Prostate gland (tissue), 2 donors: ENCODE measurements around the gene B4GALNT2. TPM values are rescaled to one million over a fixed set of nuclear protein-coding genes. Genes with fewer than 3 reads are reported as not detected.

Experiments
- DNase-seq: peaks from one replicate; pipeline ENCODE4 v3.0.0-alpha.2; 2019; ENCODE audit warnings: low spot score
- H3K27ac ChIP-seq, 2 donors: fragments of 200-600 bp; sonication (generic); 2 replicates each; pipeline ENCODE4 v1.5.1; 2017 to 2019
- H3K27me3 ChIP-seq: fragments of 200-600 bp; sonication (generic); replicated peaks from 2 replicates; pipeline ENCODE4 v1.5.1; 2019; ENCODE audit not compliant: insufficient read depth
- H3K36me3 ChIP-seq, 2 donors: fragments of 200-600 bp; sonication (generic); 1 replicate in 1 of 2; 2 replicates in 1 of 2; pipeline versions ENCODE4 v1.5.1 to v1.8.1; 2017 to 2019
- H3K4me1 ChIP-seq: fragments of 200-600 bp; sonication (generic); replicated peaks from 2 replicates; pipeline ENCODE4 v1.5.1; 2019
- H3K4me3 ChIP-seq, 2 donors: fragments of 200-600 bp; sonication (generic); 2 replicates each; pipeline ENCODE4 v1.5.1; 2017 to 2019
- H3K9me3 ChIP-seq: fragments of 200-600 bp; sonication (generic); 2 replicates; pipeline ENCODE4 v1.5.1; 2017
- POLR2A ChIP-seq: fragments of 450-650 bp; IDR thresholded peaks from one replicate; pipeline ENCODE4 v1.6.1; 2016; ENCODE audit warnings: antibody characterized with exemption, mild to moderate bottlenecking
- POLR2AphosphoS5 ChIP-seq: sonication (generic); formaldehyde crosslinking; IDR thresholded peaks from one replicate; pipeline ENCODE4 v1.6.1; 2017; ENCODE audit warnings: antibody characterized with exemption
- WGBS: methylation state at CpG from one replicate; pipeline ENCODE4 v1.1.5; 2018; 5-methylcytosine and 5-hydroxymethylcytosine counted together
- intact Hi-C: fragments of 100-400 bp; cut with DNase I; formaldehyde crosslinking; loops from one replicate; pipeline ENCODE4 v1.14.2; 2022
- total RNA-seq, 2 donors: library from RNA; depleted of rRNA; stranded (reverse); fragments of >200 nt; gene quantifications; one replicate each; pipeline ENCODE4 v1.1.0, GENCODE V29; 2016
- TF ChIP-seq, protein P1 (sequence below), 4 experiments: fragments of 200-600 bp in 2 of 4; fragments of 450-650 bp in 2 of 4; sonication (generic) in 2 of 4; IDR thresholded peaks; 1 replicate in 3 of 4; 2 replicates in 1 of 4; pipeline ENCODE4 v1.5.1; 2016 to 2019; ENCODE audit warnings: antibody characterized with exemption in 4 of 4, mild to moderate bottlenecking in 2 of 4, moderate library complexity in 2 of 4

Gene B4GALNT2
- total RNA-seq, 2 donors from 2014 or later: not detected

DNA sequence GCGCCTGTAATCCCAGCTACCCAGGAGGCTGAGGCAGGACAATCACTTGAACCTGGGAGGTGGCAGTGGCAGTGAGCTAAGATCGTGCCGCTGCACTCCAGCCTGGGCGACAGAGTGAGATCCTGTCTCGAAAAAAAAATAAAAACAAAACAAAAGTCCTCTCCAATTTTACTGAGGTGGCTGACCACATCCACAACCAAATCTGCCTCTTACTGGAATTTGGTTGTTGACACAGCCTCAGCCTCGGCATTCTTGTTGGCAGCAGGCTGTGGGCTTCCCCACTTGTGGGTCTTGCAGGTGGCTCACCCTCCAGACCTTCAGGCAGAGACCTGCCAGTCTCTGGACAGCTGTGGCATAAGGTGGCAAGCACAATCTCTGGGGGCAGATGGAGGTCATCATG lies 15.6 kb downstream of the B4GALNT2 start:
- Histone ChIP-seq H3K36me3 (no peaks in the 10 kb centered on the region), H3K9me3 (no peaks in the 10 kb centered on the region), H3K4me1 (no peaks in the 10 kb centered on the region), H3K27me3 (no peaks in the 10 kb centered on the region), H3K4me3 (no peak overlapping the region), H3K27ac (no peak overlapping the region)
- no peak for DNase-seq
- intact Hi-C loops: no loop called here
- 68% methylated on average over 6 of the region's 6 CpGs for WGBS
- TF ChIP-seq, protein P1, sequence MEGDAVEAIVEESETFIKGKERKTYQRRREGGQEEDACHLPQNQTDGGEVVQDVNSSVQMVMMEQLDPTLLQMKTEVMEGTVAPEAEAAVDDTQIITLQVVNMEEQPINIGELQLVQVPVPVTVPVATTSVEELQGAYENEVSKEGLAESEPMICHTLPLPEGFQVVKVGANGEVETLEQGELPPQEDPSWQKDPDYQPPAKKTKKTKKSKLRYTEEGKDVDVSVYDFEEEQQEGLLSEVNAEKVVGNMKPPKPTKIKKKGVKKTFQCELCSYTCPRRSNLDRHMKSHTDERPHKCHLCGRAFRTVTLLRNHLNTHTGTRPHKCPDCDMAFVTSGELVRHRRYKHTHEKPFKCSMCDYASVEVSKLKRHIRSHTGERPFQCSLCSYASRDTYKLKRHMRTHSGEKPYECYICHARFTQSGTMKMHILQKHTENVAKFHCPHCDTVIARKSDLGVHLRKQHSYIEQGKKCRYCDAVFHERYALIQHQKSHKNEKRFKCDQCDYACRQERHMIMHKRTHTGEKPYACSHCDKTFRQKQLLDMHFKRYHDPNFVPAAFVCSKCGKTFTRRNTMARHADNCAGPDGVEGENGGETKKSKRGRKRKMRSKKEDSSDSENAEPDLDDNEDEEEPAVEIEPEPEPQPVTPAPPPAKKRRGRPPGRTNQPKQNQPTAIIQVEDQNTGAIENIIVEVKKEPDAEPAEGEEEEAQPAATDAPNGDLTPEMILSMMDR (IDR thresholded peaks at IDR 0.05): no peak
- TF ChIP-seq POLR2AphosphoS5: no peak
- TF ChIP-seq POLR2A: no peak

DNA sequence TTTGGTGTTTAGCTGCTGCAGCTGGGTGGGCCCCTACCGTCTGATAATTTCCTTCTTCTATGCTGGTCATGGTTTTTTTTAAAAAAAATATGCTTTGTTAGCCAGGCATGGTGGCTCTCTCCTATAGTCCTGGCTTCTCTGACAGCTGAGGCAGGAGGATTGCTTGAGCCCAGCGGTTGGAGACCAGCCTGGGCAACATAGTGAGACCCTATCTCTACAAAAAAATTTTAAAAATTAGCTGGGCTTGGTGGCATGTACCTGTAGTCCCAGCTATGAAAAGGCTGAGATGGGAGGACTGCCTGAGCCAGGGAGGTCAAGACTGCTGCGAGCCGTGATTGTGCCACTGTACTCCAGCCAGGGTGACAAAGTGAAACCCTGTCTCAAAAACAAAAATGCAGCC lies 19.4 kb downstream of the B4GALNT2 start:
- Histone ChIP-seq H3K27me3 (no peaks in the 10 kb centered on the region), H3K27ac (no peak overlapping the region), H3K36me3 (no peaks in the 10 kb centered on the region), H3K4me3 (no peak overlapping the region), H3K4me1 (no peaks in the 10 kb centered on the region), H3K9me3 (no peaks in the 10 kb centered on the region)
- no peak for TF ChIP-seq POLR2A
- TF ChIP-seq POLR2AphosphoS5: no peak
- TF ChIP-seq, protein P1 (IDR thresholded peaks at IDR 0.05): no peak
- 77% methylated on average over 4 of the region's 4 CpGs for WGBS
- DNase-seq: no peak
- intact Hi-C loops: no loop called here

DNA sequence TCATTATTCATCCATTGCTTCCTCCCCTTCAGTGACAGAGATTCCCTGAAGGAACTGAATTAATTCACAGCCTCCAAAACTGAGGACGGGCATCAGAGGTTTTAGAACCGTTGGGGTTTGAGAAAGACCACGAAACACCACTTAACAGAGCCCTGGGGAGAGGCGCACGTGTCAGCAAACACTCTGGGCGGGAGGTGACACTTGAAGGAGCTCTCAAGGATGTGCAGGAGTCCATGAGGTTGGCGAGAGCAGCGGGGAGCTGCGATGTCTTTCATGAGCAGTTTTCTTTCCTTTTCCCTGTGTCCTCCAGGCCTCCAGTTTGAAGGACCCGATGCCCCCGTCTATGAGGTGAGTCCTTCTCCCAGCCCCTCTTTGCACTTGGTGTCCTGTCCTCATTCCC lies 23.7 kb downstream of the B4GALNT2 start:
- DNase-seq: no peak
- H3K9me3 ChIP-seq: no peaks in the 10 kb centered on the region
- WGBS: 82% methylated on average over 11 of the region's 11 CpGs
- peaks cover 6% of the 10 kb centered on the region for H3K27me3 ChIP-seq
- H3K27ac ChIP-seq: no peak overlapping the region
- H3K36me3 ChIP-seq: no peaks in the 10 kb centered on the region
- H3K4me3 ChIP-seq: no peak overlapping the region
- TF ChIP-seq, protein P1 (IDR thresholded peaks at IDR 0.05): no peak
- no peaks in the 10 kb centered on the region for H3K4me1 ChIP-seq
- intact Hi-C loops: no loop called here

DNA sequence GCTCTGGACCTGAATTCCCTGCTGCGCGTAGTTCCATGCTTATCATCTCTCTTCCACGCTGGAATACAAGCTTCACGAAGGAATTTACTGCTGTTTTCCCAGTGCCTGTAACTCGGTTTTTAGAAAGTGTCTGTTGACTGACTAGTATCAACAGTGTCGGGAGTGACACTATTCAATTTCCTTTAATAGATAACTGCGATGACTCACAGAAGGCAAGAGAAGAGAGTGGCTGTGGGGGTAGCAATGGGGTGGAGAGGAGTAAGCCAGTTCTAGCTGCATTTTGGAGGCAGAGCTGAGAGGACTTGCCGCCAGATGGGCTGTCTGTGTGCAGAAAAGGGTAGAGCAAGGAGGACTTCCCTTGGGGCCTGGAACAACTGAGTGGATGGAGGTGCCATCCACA lies 25.2 kb downstream of the B4GALNT2 start:
- intact Hi-C loops: no loop called here
- no peak for DNase-seq
- H3K36me3 ChIP-seq: no peaks in the 10 kb centered on the region
- no peak overlapping the region for H3K4me3 ChIP-seq
- H3K27me3 ChIP-seq: peaks cover 6% of the 10 kb centered on the region
- no peak overlapping the region for H3K27ac ChIP-seq
- WGBS: 42% methylated on average over 8 of the region's 8 CpGs
- TF ChIP-seq POLR2A (no peak), POLR2AphosphoS5 (no peak)
- TF ChIP-seq, protein P1 (IDR thresholded peaks at IDR 0.05): no peak
- H3K4me1 ChIP-seq: no peaks in the 10 kb centered on the region
- H3K9me3 ChIP-seq: no peaks in the 10 kb centered on the region

DNA sequence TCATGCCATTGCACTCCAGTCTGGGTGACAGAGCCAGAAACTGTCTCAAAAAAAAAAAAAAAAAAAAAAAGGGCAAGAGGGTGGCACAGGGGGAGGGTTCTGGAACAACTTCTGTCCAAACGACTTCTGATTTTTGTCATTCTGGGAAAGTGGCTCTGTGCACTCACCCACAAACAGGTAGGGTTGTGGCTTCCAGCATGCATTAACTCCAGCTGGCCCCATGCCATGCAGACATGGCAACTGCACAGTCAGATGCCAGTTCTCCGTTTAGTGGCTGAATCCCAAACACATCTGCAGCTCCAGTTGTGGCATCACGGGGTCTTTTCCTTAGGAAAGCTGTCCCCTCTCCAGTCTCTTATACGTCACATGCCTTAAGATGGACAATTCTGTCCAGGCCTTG lies 30.3 kb downstream of the B4GALNT2 start:
- intact Hi-C loops: no loop called here
- Histone ChIP-seq H3K4me3 (no peak overlapping the region), H3K9me3 (no peaks in the 10 kb centered on the region), H3K27me3 (peaks cover 6% of the 10 kb centered on the region), H3K4me1 (no peaks in the 10 kb centered on the region), H3K36me3 (no peaks in the 10 kb centered on the region), H3K27ac (no peak overlapping the region)
- 67% methylated on average over 4 of the region's 4 CpGs for WGBS
- TF ChIP-seq, protein P1 (IDR thresholded peaks at IDR 0.05): no peak
- no peak for TF ChIP-seq POLR2A
- DNase-seq: no peak
